Measurements from ENCODE around the gene PKM.

GRCh38 chr15:72195101-72195511 lies 35.9 kb downstream of the PKM start:
- TF ChIP-seq, protein P1, sequence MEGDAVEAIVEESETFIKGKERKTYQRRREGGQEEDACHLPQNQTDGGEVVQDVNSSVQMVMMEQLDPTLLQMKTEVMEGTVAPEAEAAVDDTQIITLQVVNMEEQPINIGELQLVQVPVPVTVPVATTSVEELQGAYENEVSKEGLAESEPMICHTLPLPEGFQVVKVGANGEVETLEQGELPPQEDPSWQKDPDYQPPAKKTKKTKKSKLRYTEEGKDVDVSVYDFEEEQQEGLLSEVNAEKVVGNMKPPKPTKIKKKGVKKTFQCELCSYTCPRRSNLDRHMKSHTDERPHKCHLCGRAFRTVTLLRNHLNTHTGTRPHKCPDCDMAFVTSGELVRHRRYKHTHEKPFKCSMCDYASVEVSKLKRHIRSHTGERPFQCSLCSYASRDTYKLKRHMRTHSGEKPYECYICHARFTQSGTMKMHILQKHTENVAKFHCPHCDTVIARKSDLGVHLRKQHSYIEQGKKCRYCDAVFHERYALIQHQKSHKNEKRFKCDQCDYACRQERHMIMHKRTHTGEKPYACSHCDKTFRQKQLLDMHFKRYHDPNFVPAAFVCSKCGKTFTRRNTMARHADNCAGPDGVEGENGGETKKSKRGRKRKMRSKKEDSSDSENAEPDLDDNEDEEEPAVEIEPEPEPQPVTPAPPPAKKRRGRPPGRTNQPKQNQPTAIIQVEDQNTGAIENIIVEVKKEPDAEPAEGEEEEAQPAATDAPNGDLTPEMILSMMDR (IDR thresholded peaks at IDR 0.05), result no peak
- TF ChIP-seq POLR2A (IDR thresholded peaks at IDR 0.05), result no peak
